GM12892 (cell line): ENCODE measurements around the gene YIPF2.

ENCODE experiments used
- POLR2A ChIP-seq: IDR thresholded peaks from 2 replicates; pipeline ENCODE4 v1.6.1; 2011; ENCODE audit warnings: low read depth, low read length, control low read depth
- POLR2AphosphoS5 ChIP-seq: IDR thresholded peaks from 2 replicates; pipeline ENCODE4 v1.6.1; 2011; ENCODE audit warnings: low read depth, low read length, control low read depth

GRCh38 chr19:10898633-10899032 lies 29.8 kb downstream of the YIPF2 start:
- no peak for TF ChIP-seq POLR2A
- TF ChIP-seq POLR2AphosphoS5: no peak
